Measurements from ENCODE around the gene TNNT2.

- TF ChIP-seq, protein P1, sequence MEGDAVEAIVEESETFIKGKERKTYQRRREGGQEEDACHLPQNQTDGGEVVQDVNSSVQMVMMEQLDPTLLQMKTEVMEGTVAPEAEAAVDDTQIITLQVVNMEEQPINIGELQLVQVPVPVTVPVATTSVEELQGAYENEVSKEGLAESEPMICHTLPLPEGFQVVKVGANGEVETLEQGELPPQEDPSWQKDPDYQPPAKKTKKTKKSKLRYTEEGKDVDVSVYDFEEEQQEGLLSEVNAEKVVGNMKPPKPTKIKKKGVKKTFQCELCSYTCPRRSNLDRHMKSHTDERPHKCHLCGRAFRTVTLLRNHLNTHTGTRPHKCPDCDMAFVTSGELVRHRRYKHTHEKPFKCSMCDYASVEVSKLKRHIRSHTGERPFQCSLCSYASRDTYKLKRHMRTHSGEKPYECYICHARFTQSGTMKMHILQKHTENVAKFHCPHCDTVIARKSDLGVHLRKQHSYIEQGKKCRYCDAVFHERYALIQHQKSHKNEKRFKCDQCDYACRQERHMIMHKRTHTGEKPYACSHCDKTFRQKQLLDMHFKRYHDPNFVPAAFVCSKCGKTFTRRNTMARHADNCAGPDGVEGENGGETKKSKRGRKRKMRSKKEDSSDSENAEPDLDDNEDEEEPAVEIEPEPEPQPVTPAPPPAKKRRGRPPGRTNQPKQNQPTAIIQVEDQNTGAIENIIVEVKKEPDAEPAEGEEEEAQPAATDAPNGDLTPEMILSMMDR (IDR thresholded peaks at IDR 0.05) = no peak
- TF ChIP-seq POLR2A (IDR thresholded peaks at IDR 0.05) = no peak
Observed at GRCh38 chr1:201356701-201357100, 20.8 kb downstream of the TNNT2 start.
